HG03520 (cell line): ENCODE results near the gene CFAP54.

Experiments used
- ATAC-seq: cut with Tn5 transposase; IDR thresholded peaks from one replicate; pipeline ENCODE4 v1.9.1; 2021; ENCODE audit warnings: mild to moderate bottlenecking, moderate library complexity; ENCODE audit not compliant: unreplicated experiment

CFAP54 gene

DNA sequence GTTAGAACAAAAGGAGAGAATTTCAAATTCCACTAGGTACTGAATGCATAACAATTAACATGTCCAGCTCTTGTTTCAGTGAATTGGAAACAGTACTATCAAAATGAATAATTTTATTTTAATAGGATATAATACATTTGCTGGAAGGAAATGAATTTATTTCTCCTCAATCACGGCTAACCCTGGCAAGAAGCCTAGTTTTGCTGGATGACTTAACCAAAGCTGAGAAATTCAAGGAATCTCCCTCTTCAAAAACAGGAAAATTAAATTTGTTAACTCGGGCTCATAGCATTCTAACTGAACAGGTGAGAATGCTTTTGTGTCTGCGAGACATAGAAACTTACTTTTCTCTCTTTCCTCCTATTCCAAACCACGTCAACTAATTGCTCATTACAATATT is 254.2 kb downstream of the CFAP54 start:
- no peak for ATAC-seq

DNA sequence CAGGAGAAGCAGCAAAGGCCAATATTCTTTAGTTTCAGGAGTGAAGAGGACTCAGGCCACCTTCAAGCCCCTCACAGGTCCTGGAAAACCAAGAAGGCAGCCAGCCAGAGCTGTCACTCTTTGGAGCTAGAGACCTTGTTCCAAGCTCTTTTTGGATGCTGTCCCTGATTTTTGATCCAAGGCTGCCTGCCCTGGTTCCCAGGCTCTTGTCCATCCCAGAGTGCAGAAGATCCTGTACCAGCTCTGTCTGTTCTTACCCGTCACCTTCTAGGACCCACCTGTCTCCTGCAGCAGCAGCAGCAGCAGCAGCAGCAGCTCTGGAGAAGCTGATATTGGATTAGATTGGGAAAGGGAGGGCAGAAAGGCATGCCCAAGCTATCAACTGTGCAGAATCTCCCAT is 260.6 kb downstream of the CFAP54 start:
- no peak for ATAC-seq

DNA sequence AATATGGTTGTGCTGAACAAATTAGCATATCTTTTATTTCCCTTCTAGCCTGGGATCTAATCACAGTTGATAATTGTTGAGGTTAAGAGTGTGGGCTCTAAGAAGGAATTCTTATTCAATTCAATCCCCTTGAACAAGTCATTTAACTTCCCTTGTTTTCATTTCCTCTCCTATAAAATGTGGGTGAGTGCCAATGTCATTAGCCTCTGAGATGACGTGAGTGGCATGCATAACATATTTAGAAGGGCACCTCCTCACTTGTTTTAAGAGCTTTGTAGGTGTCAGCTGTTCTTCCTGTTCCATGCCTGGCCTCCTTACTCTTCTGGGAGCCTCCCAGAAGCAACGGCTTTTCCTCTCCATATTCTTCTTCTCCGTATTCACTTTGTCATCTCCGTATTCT is 262.2 kb downstream of the CFAP54 start:
- ATAC-seq, result no peak

DNA sequence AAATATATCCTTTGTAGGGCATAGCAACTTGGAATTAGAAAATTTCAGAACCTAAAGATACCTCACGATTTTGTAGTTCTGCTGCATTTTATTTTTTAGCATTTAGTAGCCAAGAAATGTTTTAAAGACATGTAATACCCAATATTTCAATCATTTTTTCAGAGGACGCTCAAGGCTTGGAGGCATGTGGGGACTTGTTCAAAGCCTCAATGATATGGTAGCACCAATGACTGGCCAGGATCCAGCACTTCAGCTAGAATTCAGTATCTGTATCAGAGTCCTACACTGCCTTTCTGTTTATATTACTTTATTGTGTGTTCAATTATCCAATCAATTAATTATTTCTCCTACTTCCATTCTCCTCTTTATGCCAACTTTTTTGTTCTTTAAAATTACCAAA is 262.8 kb downstream of the CFAP54 start:
- ATAC-seq, result no peak

DNA sequence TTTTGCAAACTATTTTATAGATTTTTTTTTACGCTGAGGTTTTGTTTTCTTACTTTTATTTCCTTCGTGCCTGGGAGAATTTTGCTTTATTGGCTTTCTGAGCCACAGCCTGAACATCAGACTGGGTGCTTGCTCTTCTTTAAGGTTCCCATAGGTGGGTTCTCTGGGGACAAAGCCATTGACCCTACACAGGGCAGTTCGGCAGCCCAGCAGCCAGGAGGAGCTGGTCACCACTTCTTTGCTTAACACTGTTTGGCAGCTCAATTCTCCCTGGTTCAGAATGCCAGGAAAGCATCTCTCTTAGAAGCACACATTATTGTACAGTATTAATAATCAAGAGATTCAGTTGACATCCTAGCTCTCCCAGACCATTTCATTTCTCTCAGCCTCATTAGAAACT is 276.9 kb downstream of the CFAP54 start:
- ATAC-seq, result no peak

DNA sequence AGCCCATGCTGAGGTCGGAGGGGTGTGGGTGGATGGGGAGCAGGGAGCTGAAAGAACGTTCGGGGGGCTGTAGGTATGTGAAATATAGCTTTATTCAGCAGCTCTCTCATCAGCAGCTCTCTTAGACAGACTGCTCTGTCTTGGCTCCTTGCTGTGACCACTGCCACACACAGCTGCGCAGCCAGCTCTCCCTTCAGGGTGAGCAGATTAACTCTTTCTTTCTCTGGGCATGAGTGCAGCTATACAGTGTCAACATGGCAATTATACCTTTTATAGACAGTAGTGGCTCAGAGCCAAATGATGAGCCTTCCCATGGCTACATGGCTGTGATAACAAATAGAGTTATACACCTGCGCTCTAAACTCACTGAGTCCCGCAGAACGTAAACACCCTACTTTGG is 280.0 kb downstream of the CFAP54 start:
- no peak for ATAC-seq

DNA sequence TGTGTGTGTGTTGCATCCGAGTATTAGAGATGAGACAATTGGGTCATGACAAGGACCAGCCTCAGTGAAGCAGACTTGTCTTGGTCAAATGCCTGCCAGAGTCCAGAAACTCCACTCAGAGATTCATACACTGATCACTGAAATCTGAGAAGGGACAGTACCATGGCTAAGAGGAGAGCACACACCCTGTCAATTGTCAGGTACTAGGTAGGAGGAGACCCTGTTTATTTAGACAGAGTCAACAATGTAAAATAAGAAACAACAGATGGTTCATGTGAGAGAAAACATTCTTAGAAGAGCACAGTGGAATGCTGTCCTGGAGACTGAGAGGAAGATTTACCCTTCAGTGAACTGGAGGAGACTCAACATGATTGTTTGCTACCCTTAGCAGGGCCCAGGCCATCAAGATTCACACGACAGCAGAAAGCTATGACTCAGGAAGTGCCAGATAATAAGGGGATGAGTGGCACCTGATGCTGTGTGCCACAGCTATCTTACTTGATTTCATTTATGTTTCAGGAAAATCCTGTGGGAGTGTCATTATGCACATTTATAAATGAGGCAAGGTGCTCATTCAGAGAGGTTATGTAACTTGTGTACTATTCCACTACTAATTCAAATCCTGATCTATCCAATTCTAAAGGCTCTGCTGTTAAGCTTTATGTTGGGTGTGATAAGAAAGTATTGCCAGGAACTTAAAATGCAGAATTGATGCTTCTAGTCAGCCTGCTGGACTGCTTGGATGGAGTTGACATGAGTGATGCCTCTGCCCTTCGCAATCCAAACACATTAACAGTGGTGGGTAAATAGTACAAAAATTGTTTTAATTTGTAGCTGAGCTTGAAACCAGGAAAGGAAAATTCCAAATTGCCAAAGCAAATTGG is 281.1 kb downstream of the CFAP54 start:
- ATAC-seq, result no peak

DNA sequence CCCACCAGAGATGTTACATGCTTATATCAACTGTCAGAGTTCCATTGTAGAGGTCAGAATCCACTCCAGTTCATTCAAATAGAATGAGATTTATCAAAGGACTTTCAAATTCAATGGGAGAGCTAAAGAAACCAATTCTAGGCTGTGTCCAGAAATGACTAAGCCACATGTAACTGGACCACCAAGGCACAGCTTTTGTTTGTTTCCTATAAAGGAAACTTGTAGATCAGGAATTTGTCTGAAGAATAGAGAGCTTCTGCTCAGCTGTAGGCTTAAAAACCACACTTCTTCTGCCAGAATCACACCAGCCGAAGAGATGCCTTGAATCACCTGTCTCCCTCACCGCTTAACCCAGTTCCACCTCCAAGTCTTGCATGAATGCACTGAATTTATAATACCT is 283.7 kb downstream of the CFAP54 start:
- ATAC-seq, result no peak

DNA sequence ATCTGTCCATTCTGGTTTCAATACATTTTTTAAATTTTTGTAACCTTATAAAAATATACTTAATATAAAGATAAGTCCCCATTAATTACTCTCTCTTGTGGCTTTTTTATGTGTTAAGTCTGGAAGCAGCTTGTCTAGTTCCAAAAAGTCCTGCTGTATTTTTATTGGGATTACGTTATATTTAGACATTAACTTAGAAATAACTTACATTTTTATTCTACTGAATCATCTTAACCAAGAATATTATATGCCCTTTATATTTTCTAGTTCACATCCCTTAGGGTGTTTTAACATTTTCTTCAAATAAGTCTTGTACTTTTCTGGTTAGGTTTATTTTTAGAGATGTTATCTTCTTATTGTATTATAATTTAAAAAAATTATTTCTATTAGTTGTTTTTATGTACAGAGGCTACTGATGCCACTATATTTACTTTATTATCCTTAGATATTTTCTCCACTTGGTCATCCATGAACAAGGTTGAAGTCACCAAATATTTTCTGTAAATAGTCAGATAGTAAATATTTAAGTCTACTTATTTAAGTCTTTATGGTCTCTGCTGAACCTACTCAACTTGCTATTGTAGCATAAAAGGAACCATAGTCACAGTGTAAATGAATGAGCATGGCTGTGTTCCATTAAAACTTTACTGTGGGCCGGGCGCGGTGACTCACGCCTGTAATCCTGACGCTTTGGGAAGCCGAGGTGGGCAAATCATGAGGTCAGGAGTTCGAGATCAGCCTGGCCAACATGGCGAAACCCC is 285.3 kb downstream of the CFAP54 start:
- no peak for ATAC-seq

DNA sequence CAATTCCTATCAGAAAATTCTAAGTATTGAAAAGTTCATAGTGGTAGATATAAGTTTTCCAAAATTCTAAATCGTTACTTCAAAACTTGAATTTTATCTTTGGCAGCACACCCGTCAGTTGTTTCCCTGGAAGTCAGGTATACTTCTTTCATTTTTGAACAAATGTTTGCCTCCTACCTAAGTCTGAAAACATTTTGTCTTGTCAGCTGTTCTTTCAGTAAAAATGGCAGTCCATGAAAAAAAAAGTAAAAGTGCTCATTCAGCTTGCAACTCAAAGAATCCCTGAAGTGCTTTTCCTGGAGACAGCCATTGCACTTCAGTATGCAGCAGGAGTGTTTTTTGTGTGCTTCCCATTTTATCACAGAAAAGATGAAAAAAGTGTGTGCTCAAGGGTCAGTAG is 287.5 kb downstream of the CFAP54 start:
- ATAC-seq, result no peak

DNA sequence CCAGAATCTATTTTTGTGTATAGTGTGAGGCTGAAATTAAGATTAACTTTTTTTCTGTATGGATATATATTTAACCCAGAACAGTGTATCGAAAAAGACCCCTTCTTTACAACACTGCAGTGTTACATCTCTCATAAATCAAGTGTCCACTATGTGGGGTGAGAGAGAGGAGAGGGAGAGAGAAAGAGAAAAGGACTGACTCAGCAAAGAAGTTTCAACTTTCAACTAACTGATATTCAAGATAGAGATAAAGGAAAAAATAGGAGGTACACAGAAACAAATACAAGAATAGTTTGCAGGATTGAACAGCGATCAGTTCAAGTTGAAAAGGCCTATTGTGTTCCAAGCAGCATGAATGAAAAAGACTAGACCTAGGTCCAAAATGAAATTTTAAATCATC is 291.0 kb downstream of the CFAP54 start:
- no peak for ATAC-seq

DNA sequence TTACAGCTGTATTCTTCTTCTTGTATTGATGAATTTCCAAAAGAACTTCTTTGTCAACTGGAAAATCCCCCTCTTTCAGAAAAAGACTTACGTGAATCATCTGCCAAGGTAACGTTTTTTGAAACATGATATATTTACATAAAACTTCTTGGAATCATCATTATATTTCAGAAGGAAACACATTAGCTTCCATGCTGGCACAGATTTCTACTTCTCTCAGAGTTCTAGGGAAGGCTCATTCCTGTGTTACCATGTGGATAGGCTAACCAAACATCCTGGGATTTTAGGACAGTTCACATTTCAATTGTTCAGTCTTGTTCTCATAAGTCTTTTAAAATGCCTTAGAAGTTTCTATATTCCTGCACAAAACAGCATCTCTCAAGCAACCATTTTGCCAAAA is 297.4 kb downstream of the CFAP54 start:
- no peak for ATAC-seq

DNA sequence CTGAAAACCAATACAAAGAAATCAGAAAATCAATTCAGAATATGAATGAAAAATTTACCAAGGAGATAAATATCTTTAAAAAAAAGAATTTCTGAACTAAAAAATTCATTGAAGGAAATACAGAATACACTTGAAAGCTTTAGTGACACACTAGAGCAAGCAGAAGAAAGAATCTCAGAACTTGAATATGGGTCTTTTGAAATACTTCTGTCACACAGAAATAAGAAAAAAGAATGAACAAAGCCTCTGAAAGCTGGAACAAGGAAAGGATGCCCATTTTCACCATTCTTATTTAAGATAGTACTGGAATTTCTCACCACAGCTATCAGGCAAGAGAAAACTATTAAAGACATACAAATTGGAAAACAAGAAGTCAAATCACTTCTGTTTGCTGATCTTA is 314.6 kb downstream of the CFAP54 start:
- ATAC-seq, result no peak

DNA sequence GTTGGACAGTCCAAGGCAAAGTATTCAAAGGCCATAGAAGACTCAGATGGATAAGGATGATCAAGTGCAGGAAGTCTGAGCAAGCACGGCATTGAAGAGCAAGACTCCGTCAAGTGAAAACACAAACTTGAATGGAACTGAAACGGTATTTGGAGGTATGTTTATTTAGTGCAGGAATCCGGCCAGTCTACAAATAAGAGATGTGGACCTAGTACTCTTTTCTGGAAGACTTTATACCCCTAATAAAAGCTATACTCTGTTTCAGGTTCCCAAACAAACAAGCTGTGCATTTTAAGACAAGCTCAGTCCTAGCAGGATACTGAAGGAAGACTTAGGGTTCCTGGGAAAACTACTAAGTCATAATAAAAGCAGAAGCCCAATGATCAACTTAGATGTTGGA is 316.9 kb downstream of the CFAP54 start:
- no peak for ATAC-seq

DNA sequence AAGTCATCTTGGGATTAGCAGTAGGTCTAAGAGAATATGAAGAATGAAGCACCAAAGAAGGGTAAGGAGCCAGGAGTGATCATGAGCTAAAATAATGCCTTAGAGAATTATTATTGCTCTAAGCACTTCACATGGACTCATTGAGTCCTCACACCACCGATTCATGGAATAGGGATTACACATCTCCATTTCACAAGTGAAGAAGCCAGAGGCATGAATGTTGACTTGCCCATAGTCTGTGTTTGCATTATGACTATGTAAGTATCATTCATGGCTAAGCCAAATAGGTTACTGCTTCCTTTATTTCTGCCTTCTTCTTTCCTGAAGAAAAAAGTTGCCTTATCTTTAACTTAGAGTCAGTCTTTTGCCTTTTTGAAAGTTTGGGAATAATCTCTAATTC is 318.4 kb downstream of the CFAP54 start:
- ATAC-seq, result no peak

DNA sequence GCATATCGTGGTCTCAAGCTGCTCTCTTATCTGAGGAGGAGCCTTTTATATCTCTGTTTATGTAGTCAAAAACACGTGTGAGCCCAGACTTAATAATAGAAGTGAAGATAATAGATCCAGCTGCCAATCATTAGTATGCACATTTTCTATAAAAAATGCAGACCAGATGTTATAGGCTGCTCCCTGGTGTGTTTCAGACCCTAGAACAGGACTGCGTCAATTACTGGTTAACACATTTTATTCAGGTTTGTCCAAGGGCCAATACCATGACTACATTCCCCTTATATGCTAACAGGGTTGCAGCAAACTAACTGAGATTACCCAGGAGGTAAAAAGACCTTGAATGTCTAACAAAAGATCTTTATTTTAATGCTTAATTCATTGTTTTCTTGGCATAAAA is 319.2 kb downstream of the CFAP54 start:
- no peak for ATAC-seq

DNA sequence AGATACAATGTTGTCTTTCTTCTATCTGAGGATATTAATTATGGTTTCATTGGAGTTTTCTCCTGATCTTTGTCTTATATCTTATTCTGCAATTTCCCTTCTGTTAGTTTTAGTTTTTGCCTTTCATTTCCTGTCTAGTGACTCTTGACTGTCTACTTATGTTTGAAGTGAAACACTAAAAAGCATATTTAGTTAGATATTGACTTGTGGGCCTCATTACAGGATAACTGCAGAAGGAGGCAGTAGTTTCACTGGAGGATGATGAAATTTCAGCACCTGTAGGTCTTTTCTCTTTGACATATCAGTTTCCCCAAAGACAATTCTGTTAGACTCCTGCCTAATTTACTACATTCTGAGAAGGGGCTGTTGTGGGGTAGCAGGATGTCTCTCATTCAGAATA is 320.1 kb downstream of the CFAP54 start:
- ATAC-seq, result no peak

DNA sequence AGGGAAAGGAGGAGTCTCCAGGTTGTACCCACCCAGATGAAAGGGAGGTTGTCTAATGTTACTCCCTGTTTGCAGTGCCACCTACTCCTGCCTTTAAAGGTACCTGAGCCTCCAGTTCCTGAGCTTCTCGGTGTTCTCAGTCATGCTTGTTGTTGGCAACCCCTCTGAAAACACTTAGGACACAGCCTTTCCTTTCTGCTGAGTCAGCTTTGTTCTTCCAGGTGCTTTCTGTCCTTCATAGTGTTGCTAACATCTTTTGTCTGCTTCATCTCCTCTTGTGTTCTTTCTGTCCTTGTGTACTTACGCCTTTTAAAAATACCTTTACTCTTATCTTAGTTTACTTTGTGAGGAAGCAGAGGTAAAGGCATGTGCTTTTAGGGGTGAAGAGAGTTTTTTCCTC is 320.7 kb downstream of the CFAP54 start:
- no peak for ATAC-seq

DNA sequence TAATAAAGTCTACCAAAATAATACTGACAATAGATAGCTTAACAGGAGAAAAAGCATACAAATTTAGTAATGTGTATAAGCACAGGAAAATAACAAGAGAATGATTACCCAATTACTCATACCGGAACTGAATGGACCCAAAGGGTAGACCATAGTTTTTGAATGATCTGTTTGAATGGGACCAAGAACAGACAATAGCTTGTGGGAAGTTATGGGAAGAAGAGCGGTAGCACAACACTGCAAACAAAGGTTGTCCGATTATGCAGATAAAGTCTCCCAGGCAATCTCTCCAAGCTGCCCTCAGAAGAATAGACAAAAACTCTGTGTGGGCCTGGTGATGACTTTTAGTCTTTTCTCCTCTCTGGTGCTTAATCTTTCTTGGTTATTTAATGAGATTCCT is 321.1 kb downstream of the CFAP54 start:
- no peak for ATAC-seq

DNA sequence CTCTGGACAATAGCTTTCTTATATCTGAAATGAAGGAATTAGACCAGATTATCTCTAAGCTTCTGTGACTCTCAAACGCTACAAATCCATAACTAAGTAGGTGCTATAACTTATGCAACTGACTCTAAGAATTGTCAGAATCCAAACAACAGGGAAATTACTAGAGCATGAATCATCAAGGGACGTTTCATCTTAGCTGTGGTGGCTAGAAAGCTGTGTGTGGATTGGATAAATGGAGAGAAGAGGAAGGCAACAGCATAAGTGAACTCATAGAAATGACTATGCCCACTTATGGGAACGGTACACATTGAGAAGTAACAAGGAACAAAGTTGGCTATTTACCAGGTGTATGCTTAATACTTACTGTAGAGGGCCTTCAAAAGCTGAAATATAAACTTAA is 321.7 kb downstream of the CFAP54 start:
- no peak for ATAC-seq

DNA sequence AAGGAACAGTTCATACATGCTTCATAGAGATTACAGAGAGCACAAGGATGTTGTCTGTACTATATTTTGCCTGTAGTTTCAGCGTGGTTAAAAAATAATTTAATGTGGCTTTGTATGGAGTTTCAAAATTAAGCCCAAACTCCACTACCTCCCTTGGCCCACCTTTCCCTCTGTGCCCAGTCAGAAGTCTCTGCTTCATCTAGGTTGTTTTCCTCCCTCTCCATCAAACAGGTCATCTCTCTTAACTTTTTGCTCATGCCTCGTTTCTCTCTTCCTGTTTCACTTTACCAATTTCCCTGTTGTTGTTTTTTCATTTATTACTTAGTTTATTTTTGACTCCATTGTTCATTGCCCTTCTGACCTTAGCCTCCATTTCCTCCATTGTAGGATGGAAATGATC is 322.8 kb downstream of the CFAP54 start:
- no peak for ATAC-seq

DNA sequence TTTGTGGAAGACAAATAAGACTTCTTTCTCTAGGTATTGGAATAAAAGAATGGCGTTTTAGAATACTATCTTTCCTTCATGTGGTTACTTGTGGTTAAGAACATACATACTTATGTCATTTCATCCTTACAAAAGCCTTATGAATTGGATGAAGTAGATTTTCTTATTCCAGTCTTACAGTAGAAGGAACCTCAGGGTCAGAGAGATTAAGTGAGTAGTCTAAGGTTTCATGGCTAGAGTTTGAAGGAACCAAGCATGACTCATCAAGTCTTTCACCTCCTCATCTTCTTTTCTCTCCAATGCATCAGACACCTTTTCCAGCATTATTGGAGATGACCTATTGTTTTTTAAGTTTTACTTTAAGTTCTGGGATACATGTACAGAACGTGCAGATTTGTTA is 324.8 kb downstream of the CFAP54 start:
- no peak for ATAC-seq
